Measurements from ENCODE around the gene TP53BP2.

Gene TP53BP2

GRCh38 chr1:223765036-223765718, 80.6 kb downstream of the TP53BP2 start:
- no peak for DNase-seq (ENCODE audit: low read depth)

GRCh38 chr1:223763881-223764280, 81.9 kb downstream of the TP53BP2 start:
- DNase-seq (ENCODE audit: low read depth), result no peak

- no peak for DNase-seq (ENCODE audit: low read depth)
Measured at GRCh38 chr1:223763251-223763650, 82.5 kb downstream of the TP53BP2 start.

GRCh38 chr1:223761411-223761810, 84.3 kb downstream of the TP53BP2 start:
- DNase-seq (ENCODE audit: low read depth), result no peak

- DNase-seq (ENCODE audit: low read depth), result no peak
Measured at GRCh38 chr1:223760833-223761232, 84.9 kb downstream of the TP53BP2 start.

- no peak for DNase-seq (ENCODE audit: low read depth)
Measured at GRCh38 chr1:223759273-223759672, 86.5 kb downstream of the TP53BP2 start.

- DNase-seq (ENCODE audit: low read depth), result no peak
Measured at GRCh38 chr1:223758734-223759133, 87.0 kb downstream of the TP53BP2 start.

- no peak for DNase-seq (ENCODE audit: low read depth)
Measured at GRCh38 chr1:223756806-223757700, 88.7 kb downstream of the TP53BP2 start.

GRCh38 chr1:223755992-223756775, 89.6 kb downstream of the TP53BP2 start:
- no peak for DNase-seq (ENCODE audit: low read depth)

GRCh38 chr1:223755432-223755792, 90.3 kb downstream of the TP53BP2 start:
- DNase-seq (ENCODE audit: low read depth), result no peak

GRCh38 chr1:223754681-223755431, 90.9 kb downstream of the TP53BP2 start:
- DNase-seq (ENCODE audit: low read depth), result no peak

- no peak for DNase-seq (ENCODE audit: low read depth)
Measured at GRCh38 chr1:223752721-223753515, 92.8 kb downstream of the TP53BP2 start.

GRCh38 chr1:223751696-223752095, 94.1 kb downstream of the TP53BP2 start:
- no peak for DNase-seq (ENCODE audit: low read depth)

- no peak for DNase-seq (ENCODE audit: low read depth)
Measured at GRCh38 chr1:223750730-223751570, 94.8 kb downstream of the TP53BP2 start.

GRCh38 chr1:223748773-223749733, 96.7 kb downstream of the TP53BP2 start:
- peak; percentile 53 for DNase-seq (ENCODE audit: low read depth)

GRCh38 chr1:223748405-223748772, 97.4 kb downstream of the TP53BP2 start:
- no peak for DNase-seq (ENCODE audit: low read depth)

- no peak for DNase-seq (ENCODE audit: low read depth)
Measured at GRCh38 chr1:223747838-223748335, 97.9 kb downstream of the TP53BP2 start.

GRCh38 chr1:223745731-223746130, 100.0 kb downstream of the TP53BP2 start:
- no peak for DNase-seq (ENCODE audit: low read depth)
